GM12878 (cell line): Measurements from ENCODE around the gene NFATC1. TPM values are rescaled to one million over a fixed set of nuclear protein-coding genes. Genes with fewer than 3 reads are reported as not detected.

ENCODE experiments used
- ATF3 ChIP-seq: IDR thresholded peaks from 2 replicates; pipeline ENCODE4 v1.6.1; 2011; ENCODE audit warnings: low read depth, mild to moderate bottlenecking, low read length, moderate library complexity, borderline replicate concordance; ENCODE audit errors: extremely low read depth
- CBX3 ChIP-seq: fragments of 200-600 bp; sonication (generic); IDR thresholded peaks from 2 replicates; pipeline ENCODE4 v1.6.1; 2016; ENCODE audit warnings: low read depth, borderline replicate concordance
- CBX5 ChIP-seq: sonication (generic); IDR thresholded peaks from 2 replicates; pipeline ENCODE4 v1.6.1; 2016; ENCODE audit warnings: low read depth, moderate library complexity, mild to moderate bottlenecking, inconsistent platforms
- EED ChIP-seq: sonication (generic); IDR thresholded peaks from 2 replicates; pipeline ENCODE4 v1.6.1; 2016; ENCODE audit warnings: antibody characterized with exemption, low read depth
- ELK1 ChIP-seq: IDR thresholded peaks from 2 replicates; pipeline ENCODE4 v1.6.1; 2012; ENCODE audit warnings: low read depth, low read length, improper control_type of control experiment
- HCFC1 ChIP-seq: fragments of 150-350 bp; IDR thresholded peaks from 2 replicates; pipeline ENCODE4 v1.6.1; 2014; ENCODE audit warnings: low read length
- NFYB ChIP-seq: IDR thresholded peaks from 2 replicates; pipeline ENCODE4 v1.6.1; 2011; ENCODE audit warnings: low read depth, mild to moderate bottlenecking, low read length, improper control_type of control experiment, moderate library complexity; ENCODE audit not compliant: insufficient read depth
- NR2C2 ChIP-seq: IDR thresholded peaks from 2 replicates; pipeline ENCODE4 v1.6.1; 2011; ENCODE audit warnings: borderline replicate concordance, low read depth; ENCODE audit not compliant: control insufficient read depth, insufficient read length
- NR2F1 ChIP-seq: fragments of 450-650 bp; conservative IDR thresholded peaks from 2 replicates; pipeline ENCODE4 v1.6.1; 2017; ENCODE audit warnings: mild to moderate bottlenecking
- NRF1 ChIP-seq: conservative IDR thresholded peaks from 2 replicates; pipeline ENCODE4 v1.6.1; 2011; ENCODE audit warnings: mild to moderate bottlenecking, low read depth, low read length, improper control_type of control experiment
- PAX8 ChIP-seq: fragments of 450-650 bp; IDR thresholded peaks from 2 replicates; pipeline ENCODE4 v1.6.1; 2017; ENCODE audit warnings: mild to moderate bottlenecking, moderate library complexity
- PKNOX1 ChIP-seq: fragments of 450-650 bp; IDR thresholded peaks from 2 replicates; pipeline ENCODE4 v1.6.1; 2016; ENCODE audit warnings: mild to moderate bottlenecking
- POLR2A ChIP-seq: IDR thresholded peaks from 2 replicates; pipeline ENCODE4 v1.6.1; 2011; ENCODE audit warnings: low read depth, mild to moderate bottlenecking, low read length
- POLR2AphosphoS2 ChIP-seq: IDR thresholded peaks from 2 replicates; pipeline ENCODE4 v1.6.1; 2011; ENCODE audit warnings: low read depth, mild to moderate bottlenecking, low read length, improper control_type of control experiment, moderate library complexity
- RAD21 ChIP-seq: IDR thresholded peaks from 2 replicates; pipeline ENCODE4 v1.6.1; 2011; ENCODE audit warnings: mild to moderate bottlenecking, low read depth, low read length, moderate library complexity; ENCODE audit not compliant: insufficient read depth
- RBBP5 ChIP-seq: fragments of 200-600 bp; sonication (generic); conservative IDR thresholded peaks from 2 replicates; pipeline ENCODE4 v1.6.1; 2016
- SMAD5 ChIP-seq: IDR thresholded peaks from 2 replicates; pipeline ENCODE4 v1.6.1; 2016; ENCODE audit warnings: antibody characterized with exemption, low read depth
- SPI1 ChIP-seq: IDR thresholded peaks from 2 replicates; pipeline ENCODE4 v1.6.1; 2011; ENCODE audit warnings: low read depth, mild to moderate bottlenecking, low read length, moderate library complexity, borderline replicate concordance; ENCODE audit not compliant: insufficient read depth
- TARDBP ChIP-seq: IDR thresholded peaks from 2 replicates; pipeline ENCODE4 v1.6.1; 2016; ENCODE audit warnings: borderline replicate concordance
- ZBED1 ChIP-seq: IDR thresholded peaks from 2 replicates; pipeline ENCODE4 v1.6.1; 2016; ENCODE audit warnings: borderline replicate concordance
- polyA plus RNA-seq, 11 experiments: library from polyadenylated mRNA; depleted of rRNA in 4 of 11; unstranded in 6 of 11; stranded (reverse) in 5 of 11; fragments of >200 nt; fragmentation: Nextera tagmentation in 4 of 11; fragmentation: Illumina TruSeq in 1 of 11; extraction: Ambion mirVana in 4 of 11; extraction: Trizol in 1 of 11; gene quantifications; 1 replicate in 1 of 11; 2 replicates in 10 of 11; pipeline versions ENCODE4 v1.2.1 to v1.2.3, GENCODE V29; 2011 to 2016; ENCODE audit warnings: inconsistent platforms in 2 of 11, missing spikeins in 2 of 11, low read depth in 1 of 11
- total RNA-seq, 4 experiments: library from RNA; depleted of rRNA in 3 of 4; stranded (reverse); fragments of >200 nt in 3 of 4; fragmentation: Illumina TruSeq in 1 of 4; extraction: Trizol in 1 of 4; gene quantifications; 2 replicates each; pipeline versions ENCODE4 v1.2.1 to v1.2.3, GENCODE V29; 2013 to 2021
- TF ChIP-seq, protein P1 (sequence below): IDR thresholded peaks from 2 replicates; pipeline ENCODE4 v1.6.1; 2012; ENCODE audit warnings: low read length, inconsistent platforms
- TF ChIP-seq, protein P2 (sequence below): IDR thresholded peaks from 2 replicates; pipeline ENCODE4 v1.6.1; 2012; ENCODE audit warnings: improper control_type of control experiment, low read depth, low read length; ENCODE audit not compliant: insufficient replicate concordance

NFATC1 gene
- total and polyA plus RNA-seq, 10 of the 15 experiments (the other 5 are each of a cell fraction or from before 2014, with no cell fraction given) = 0.84 to 20.8 (median 5.1) TPM

DNA sequence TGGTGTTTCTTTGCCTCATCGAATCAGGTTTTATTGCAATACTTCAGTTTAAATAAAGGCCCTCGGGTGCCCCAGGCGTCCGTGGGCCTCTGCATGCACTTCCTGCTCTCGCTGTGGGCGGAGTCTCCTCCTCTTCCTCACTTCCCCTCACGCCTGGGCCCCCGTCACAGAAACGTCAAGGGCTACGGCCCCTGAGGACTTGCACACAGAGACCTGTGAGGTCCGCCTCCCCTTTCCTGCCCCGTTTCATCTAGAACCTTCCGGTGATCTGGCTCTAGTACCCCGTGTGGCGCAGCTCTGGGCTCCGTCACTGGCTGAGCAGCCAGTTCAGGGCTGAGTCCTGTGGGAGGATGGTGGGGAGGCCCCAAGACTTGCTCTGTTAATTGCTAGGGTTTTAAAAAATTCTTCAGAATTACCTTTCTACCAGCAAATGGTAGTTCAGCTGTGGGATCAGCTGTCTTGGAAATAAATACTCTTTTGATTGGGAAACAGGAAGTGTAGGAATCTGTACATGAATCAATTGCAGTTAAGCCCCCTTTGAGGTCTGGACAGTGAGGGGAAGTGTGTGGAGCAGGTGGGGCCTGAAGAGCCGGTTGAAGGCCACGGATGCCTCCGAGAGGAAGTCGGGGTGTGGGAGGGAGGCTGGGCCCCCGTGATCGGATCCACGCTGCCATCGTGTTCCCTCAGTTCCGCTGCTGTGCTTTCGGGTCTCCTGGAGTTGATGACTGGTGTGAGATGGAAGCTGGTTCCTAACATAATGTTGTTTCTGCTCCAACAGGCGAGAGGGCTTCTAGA lies 10.2 kb downstream of the NFATC1 start (continued):
- TF ChIP-seq HCFC1 = peak; percentile 36; the same call in 1 of the 2 replicates
- peak; percentile 74 for TF ChIP-seq POLR2A
- no peak for TF ChIP-seq ATF3
- TF ChIP-seq NRF1 = no peak
- TF ChIP-seq, protein P1, sequence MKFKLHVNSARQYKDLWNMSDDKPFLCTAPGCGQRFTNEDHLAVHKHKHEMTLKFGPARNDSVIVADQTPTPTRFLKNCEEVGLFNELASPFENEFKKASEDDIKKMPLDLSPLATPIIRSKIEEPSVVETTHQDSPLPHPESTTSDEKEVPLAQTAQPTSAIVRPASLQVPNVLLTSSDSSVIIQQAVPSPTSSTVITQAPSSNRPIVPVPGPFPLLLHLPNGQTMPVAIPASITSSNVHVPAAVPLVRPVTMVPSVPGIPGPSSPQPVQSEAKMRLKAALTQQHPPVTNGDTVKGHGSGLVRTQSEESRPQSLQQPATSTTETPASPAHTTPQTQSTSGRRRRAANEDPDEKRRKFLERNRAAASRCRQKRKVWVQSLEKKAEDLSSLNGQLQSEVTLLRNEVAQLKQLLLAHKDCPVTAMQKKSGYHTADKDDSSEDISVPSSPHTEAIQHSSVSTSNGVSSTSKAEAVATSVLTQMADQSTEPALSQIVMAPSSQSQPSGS = no peak
- TF ChIP-seq NFYB = no peak
- TF ChIP-seq ZBED1 = no peak
- TF ChIP-seq PKNOX1 = peak; percentile 61; the same call in 1 of the 2 replicates
- no peak for TF ChIP-seq PAX8
- TF ChIP-seq ELK1 = peak; percentile 74; the same call in 1 of the 2 replicates
- no peak for TF ChIP-seq NR2F1
- peak; percentile 80; the same call in 1 of the 2 replicates for TF ChIP-seq SPI1
- no peak for TF ChIP-seq CBX3
- TF ChIP-seq, protein P2, sequence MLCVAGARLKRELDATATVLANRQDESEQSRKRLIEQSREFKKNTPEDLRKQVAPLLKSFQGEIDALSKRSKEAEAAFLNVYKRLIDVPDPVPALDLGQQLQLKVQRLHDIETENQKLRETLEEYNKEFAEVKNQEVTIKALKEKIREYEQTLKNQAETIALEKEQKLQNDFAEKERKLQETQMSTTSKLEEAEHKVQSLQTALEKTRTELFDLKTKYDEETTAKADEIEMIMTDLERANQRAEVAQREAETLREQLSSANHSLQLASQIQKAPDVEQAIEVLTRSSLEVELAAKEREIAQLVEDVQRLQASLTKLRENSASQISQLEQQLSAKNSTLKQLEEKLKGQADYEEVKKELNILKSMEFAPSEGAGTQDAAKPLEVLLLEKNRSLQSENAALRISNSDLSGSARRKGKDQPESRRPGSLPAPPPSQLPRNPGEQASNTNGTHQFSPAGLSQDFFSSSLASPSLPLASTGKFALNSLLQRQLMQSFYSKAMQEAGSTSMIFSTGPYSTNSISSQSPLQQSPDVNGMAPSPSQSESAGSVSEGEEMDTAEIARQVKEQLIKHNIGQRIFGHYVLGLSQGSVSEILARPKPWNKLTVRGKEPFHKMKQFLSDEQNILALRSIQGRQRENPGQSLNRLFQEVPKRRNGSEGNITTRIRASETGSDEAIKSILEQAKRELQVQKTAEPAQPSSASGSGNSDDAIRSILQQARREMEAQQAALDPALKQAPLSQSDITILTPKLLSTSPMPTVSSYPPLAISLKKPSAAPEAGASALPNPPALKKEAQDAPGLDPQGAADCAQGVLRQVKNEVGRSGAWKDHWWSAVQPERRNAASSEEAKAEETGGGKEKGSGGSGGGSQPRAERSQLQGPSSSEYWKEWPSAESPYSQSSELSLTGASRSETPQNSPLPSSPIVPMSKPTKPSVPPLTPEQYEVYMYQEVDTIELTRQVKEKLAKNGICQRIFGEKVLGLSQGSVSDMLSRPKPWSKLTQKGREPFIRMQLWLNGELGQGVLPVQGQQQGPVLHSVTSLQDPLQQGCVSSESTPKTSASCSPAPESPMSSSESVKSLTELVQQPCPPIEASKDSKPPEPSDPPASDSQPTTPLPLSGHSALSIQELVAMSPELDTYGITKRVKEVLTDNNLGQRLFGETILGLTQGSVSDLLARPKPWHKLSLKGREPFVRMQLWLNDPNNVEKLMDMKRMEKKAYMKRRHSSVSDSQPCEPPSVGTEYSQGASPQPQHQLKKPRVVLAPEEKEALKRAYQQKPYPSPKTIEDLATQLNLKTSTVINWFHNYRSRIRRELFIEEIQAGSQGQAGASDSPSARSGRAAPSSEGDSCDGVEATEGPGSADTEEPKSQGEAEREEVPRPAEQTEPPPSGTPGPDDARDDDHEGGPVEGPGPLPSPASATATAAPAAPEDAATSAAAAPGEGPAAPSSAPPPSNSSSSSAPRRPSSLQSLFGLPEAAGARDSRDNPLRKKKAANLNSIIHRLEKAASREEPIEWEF = no peak
- TF ChIP-seq TARDBP = peak; percentile 51; the same call in 1 of the 2 replicates
- TF ChIP-seq RBBP5 = no peak
- 0 out of 2 replicates have a peak, but pooled peaks have one; percentile 32 for TF ChIP-seq CBX5
- TF ChIP-seq POLR2AphosphoS2 = no peak
- TF ChIP-seq RAD21 = no peak
- TF ChIP-seq SMAD5 = no peak
- no peak for TF ChIP-seq NR2C2
- peak; percentile 43; the same call in 1 of the 2 replicates for TF ChIP-seq EED
